SU-DHL-6 (cell line): ENCODE measurements around the gene INPPL1.

ENCODE experiments used
- EZH2phosphoT487 ChIP-seq: fragments of 200-600 bp; sonication (generic), shearing (Covaris generic); conservative IDR thresholded peaks from 2 replicates; pipeline ENCODE4 v1.6.1; 2018; ENCODE audit warnings: mild to moderate bottlenecking, antibody characterized with exemption, low read length, moderate library complexity, mixed read lengths
- TF ChIP-seq, protein P1 (sequence below): fragments of 200-600 bp; sonication (generic); IDR thresholded peaks from one replicate; pipeline ENCODE4 v1.5.1; 2017; ENCODE audit warnings: antibody characterized with exemption, mild to moderate bottlenecking, low read length, moderate library complexity; ENCODE audit not compliant: insufficient read depth, poor library complexity, severe bottlenecking

DNA sequence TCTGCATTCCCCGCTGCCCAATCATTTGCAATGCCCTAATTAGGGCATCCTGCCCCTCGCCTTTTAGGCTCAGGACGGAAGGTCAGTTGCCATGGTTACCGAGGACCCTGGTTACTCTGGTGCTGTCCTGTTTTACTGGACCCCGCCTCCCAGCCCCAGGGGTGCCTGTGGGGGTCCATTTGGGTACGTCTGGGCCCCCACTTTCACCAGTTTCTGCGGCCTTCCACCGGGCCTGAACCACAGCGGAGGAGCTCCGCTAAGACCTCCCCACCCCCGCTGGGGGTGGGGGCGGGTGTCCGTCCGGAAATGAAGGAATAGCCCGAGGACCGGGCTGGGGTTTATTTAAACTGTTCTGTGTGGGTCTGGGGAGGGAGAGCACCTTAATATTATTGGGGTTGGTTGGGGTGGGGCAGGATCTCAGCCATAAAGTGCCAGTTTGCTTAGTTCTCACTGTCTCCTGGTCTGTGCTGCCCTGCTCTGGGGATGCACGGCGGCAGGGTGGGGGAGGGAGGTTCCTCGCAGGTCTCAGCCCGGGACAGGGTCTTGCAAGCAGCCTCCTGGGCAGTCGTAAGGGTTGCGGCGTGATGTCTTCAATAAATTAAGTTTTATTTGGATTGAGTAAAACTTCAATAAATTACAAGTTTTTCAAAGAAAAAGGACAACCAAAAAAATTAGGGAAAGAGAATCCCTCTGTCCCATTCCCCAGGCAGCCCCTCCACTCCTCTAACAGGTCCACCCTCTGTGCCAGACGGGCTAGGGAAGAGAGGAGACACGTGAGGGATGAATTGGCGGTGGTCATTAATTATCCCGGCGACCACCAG lies 14.1 kb downstream of the INPPL1 start:
- TF ChIP-seq, protein P1, sequence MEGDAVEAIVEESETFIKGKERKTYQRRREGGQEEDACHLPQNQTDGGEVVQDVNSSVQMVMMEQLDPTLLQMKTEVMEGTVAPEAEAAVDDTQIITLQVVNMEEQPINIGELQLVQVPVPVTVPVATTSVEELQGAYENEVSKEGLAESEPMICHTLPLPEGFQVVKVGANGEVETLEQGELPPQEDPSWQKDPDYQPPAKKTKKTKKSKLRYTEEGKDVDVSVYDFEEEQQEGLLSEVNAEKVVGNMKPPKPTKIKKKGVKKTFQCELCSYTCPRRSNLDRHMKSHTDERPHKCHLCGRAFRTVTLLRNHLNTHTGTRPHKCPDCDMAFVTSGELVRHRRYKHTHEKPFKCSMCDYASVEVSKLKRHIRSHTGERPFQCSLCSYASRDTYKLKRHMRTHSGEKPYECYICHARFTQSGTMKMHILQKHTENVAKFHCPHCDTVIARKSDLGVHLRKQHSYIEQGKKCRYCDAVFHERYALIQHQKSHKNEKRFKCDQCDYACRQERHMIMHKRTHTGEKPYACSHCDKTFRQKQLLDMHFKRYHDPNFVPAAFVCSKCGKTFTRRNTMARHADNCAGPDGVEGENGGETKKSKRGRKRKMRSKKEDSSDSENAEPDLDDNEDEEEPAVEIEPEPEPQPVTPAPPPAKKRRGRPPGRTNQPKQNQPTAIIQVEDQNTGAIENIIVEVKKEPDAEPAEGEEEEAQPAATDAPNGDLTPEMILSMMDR = peak; percentile 0
- no peak for TF ChIP-seq EZH2phosphoT487
